Keratinocyte (primary cell): ENCODE data around the gene FZR1. TPM values are rescaled to one million over a fixed set of nuclear protein-coding genes. Genes with fewer than 3 reads are reported as not detected.

Experiments used
- DNase-seq: peaks from one replicate; pipeline ENCODE4 v3.0.0-alpha.2; 2011; ENCODE audit warnings: low read depth, missing footprints, low spot score
- FAIRE-seq: peaks from 2 replicates; lab custom pipeline; 2011; peaks lifted over from hg19 to GRCh38; lab: Jason Lieb, UNC
- H2AFZ ChIP-seq: 2 replicates; pipeline ENCODE4 v1.6.0; 2012; ENCODE audit warnings: low read length, control low read depth, inconsistent platforms; ENCODE audit not compliant: control insufficient read depth
- H3K27ac ChIP-seq: 2 replicates; pipeline ENCODE4 v1.5.1; 2011; ENCODE audit warnings: low read length; ENCODE audit not compliant: control insufficient read depth, insufficient read depth
- H3K27me3 ChIP-seq: 3 replicates; pipeline ENCODE4 v1.6.0; 2011; ENCODE audit warnings: low read length; ENCODE audit not compliant: control insufficient read depth, insufficient read depth; ENCODE audit errors: extremely low read depth
- H3K36me3 ChIP-seq, 2 experiments: 2 replicates in 1 of 2; 3 replicates in 1 of 2; pipeline ENCODE4 v1.5.1; 2011; ENCODE audit warnings: low read length in 2 of 2, mild to moderate bottlenecking in 1 of 2; ENCODE audit not compliant: control insufficient read depth in 2 of 2, insufficient read depth in 2 of 2; ENCODE audit errors: extremely low read depth in 1 of 2
- H3K4me1 ChIP-seq: 3 replicates; pipeline ENCODE4 v1.5.1; 2011; ENCODE audit warnings: low read length; ENCODE audit not compliant: control insufficient read depth, insufficient read depth; ENCODE audit errors: extremely low read depth
- H3K4me2 ChIP-seq: 3 replicates; pipeline ENCODE4 v1.6.0; 2011; ENCODE audit warnings: low read depth, low read length; ENCODE audit not compliant: control insufficient read depth, insufficient read depth; ENCODE audit errors: extremely low read depth
- H3K4me3 ChIP-seq, 3 experiments: fragments of 200-600 bp in 1 of 3; sonication (generic) in 1 of 3; 2 replicates in 2 of 3; 3 replicates in 1 of 3; pipeline ENCODE4 v1.5.1; 2011 to 2016; ENCODE audit warnings: low read length in 3 of 3, mild to moderate bottlenecking in 3 of 3, control low read depth in 2 of 3, inconsistent platforms in 1 of 3, low read depth in 1 of 3, mixed read lengths in 1 of 3, mixed run types in 1 of 3, moderate library complexity in 1 of 3; ENCODE audit not compliant: control insufficient read depth in 2 of 3, insufficient read depth in 2 of 3; ENCODE audit errors: extremely low read depth in 1 of 3
- H3K79me2 ChIP-seq: 2 replicates; pipeline ENCODE4 v1.6.0; 2012; ENCODE audit warnings: low read length; ENCODE audit not compliant: control insufficient read depth, insufficient read depth
- H3K9ac ChIP-seq: 3 replicates; pipeline ENCODE4 v1.6.0; 2011; ENCODE audit warnings: low read length; ENCODE audit not compliant: control insufficient read depth, insufficient read depth; ENCODE audit errors: extremely low read depth
- H3K9me1 ChIP-seq: 3 replicates; pipeline ENCODE4 v1.6.0; 2011; ENCODE audit warnings: low read length; ENCODE audit not compliant: control insufficient read depth, insufficient read depth; ENCODE audit errors: extremely low read depth
- H3K9me3 ChIP-seq: 2 replicates; pipeline ENCODE4 v1.5.1; 2012; ENCODE audit warnings: low read depth, low read length; ENCODE audit not compliant: control insufficient read depth
- H4K20me1 ChIP-seq: 3 replicates; pipeline ENCODE4 v1.6.0; 2011; ENCODE audit warnings: low read length; ENCODE audit not compliant: control insufficient read depth, insufficient read depth; ENCODE audit errors: extremely low read depth
- CTCF ChIP-seq, 3 experiments: IDR thresholded peaks in 1 of 3; conservative IDR thresholded peaks in 1 of 3; optimal IDR thresholded peaks in 1 of 3; 2 replicates in 2 of 3; 3 replicates in 1 of 3; pipeline versions ENCODE3 to v1.5.1; 2011; ENCODE audit warnings: low read length in 3 of 3, mild to moderate bottlenecking in 3 of 3, moderate library complexity in 2 of 3, control low read depth in 1 of 3, inconsistent platforms in 1 of 3; ENCODE audit not compliant: insufficient read depth in 2 of 3; ENCODE audit errors: extremely low read depth in 1 of 3
- EZH2 ChIP-seq: IDR thresholded peaks from one replicate; pipeline ENCODE4 v1.6.1; 2012; ENCODE audit warnings: inconsistent platforms, mild to moderate bottlenecking, low read length, moderate library complexity
- dilution Hi-C: fragments of 300-500 bp; cut with MboI; formaldehyde crosslinking; loops from one replicate; pipeline ENCODE4 v1.7.0; 2020; ENCODE audit warnings: low sequenced_read_pairs; ENCODE audit not compliant: extremely low pct_ligation_motif_present
- polyA plus RNA-seq, 5 experiments: library from polyadenylated mRNA; depleted of rRNA in 3 of 5; stranded (reverse) in 3 of 5; stranded (forward) in 1 of 5; unstranded in 1 of 5; fragments of >200 nt; gene quantifications; 1 replicate in 1 of 5; 2 replicates in 3 of 5; 3 replicates in 1 of 5; pipeline versions ENCODE4 v1.2.1 to v1.2.3, GENCODE V29; 2011 to 2012; ENCODE audit warnings: missing spikeins in 2 of 5, low read depth in 1 of 5, low replicate concordance in 1 of 5

The FZR1 gene
- polyA plus RNA-seq, 1 donor (not counting 4 experiments of a cell fraction or from before 2014, with no cell fraction given), result 23.3 TPM

GRCh38 chr19:3535981-3536380, 29.9 kb downstream of the FZR1 start:
- H3K9me3 ChIP-seq, result no peaks in the 10 kb centered on the region
- FAIRE-seq (no peak), DNase-seq (no peak)
- no peak overlapping the region for H3K4me2 ChIP-seq
- H3K9me1 ChIP-seq, result no peaks in the 10 kb centered on the region
- TF ChIP-seq EZH2 (no peak), CTCF (optimal IDR thresholded peaks at IDR 0.05 in 1 of 3, IDR thresholded peaks at IDR 0.05 in 1 of 3, conservative IDR thresholded peaks at IDR 0.05 in 1 of 3; ENCODE audit: extremely low read depth in 1 of 3, insufficient read depth in 2 of 3, low read length in 3 of 3) (no peak)
- no peaks in the 10 kb centered on the region for H3K4me1 ChIP-seq
- dilution Hi-C loops, result no loop called here
- H3K27ac ChIP-seq, result no peak overlapping the region
- no peak overlapping the region for H3K9ac ChIP-seq
- H3K27me3 ChIP-seq, result no peaks in the 10 kb centered on the region
- H3K4me3 ChIP-seq, result no peak overlapping the region
- H3K79me2 ChIP-seq, result no peaks in the 10 kb centered on the region
- no peak overlapping the region for H2AFZ ChIP-seq
- peaks cover 11 to 24% of the 10 kb centered on the region in 2 experiments for H3K36me3 ChIP-seq
- H4K20me1 ChIP-seq, result peaks cover 2% of the 10 kb centered on the region

GRCh38 chr19:3536429-3537100, 30.5 kb downstream of the FZR1 start:
- dilution Hi-C loops, result no loop called here
- TF ChIP-seq EZH2 (no peak), CTCF (optimal IDR thresholded peaks at IDR 0.05 in 1 of 3, IDR thresholded peaks at IDR 0.05 in 1 of 3, conservative IDR thresholded peaks at IDR 0.05 in 1 of 3; ENCODE audit: extremely low read depth in 1 of 3, insufficient read depth in 2 of 3, low read length in 3 of 3) (no peak)
- H3K9me1 ChIP-seq, result no peaks in the 10 kb centered on the region
- H3K4me2 ChIP-seq, result no peak overlapping the region
- FAIRE-seq, result no peak
- H3K9ac ChIP-seq, result no peak overlapping the region
- no peak overlapping the region for H2AFZ ChIP-seq
- no peaks in the 10 kb centered on the region for H3K79me2 ChIP-seq
- peaks cover 2% of the 10 kb centered on the region for H4K20me1 ChIP-seq
- H3K9me3 ChIP-seq, result no peaks in the 10 kb centered on the region
- no peak for DNase-seq
- no peak overlapping the region for H3K27ac ChIP-seq
- H3K27me3 ChIP-seq, result no peaks in the 10 kb centered on the region
- peaks cover 6 to 24% of the 10 kb centered on the region in 2 experiments for H3K36me3 ChIP-seq
- H3K4me3 ChIP-seq, result no peak overlapping the region
- no peaks in the 10 kb centered on the region for H3K4me1 ChIP-seq
